Tibial artery (tissue), 4 donors: Measurements from ENCODE around the gene MYMX.

ENCODE experiments used
- DNase-seq, 2 donors: peaks; one replicate each; pipeline ENCODE4 v3.0.0-alpha.2; 2019
- H3K27ac ChIP-seq, 2 donors: fragments of 200-600 bp; sonication (generic) in 1 of 2; 1 replicate in 1 of 2; 2 replicates in 1 of 2; pipeline ENCODE4 v1.5.1; 2018 to 2019; ENCODE audit warnings: mild to moderate bottlenecking in 1 of 2
- H3K27me3 ChIP-seq, 2 donors: fragments of 200-600 bp; sonication (generic) in 1 of 2; one replicate each; pipeline versions ENCODE4 v1.5.1 to v1.6.0; 2016 to 2019
- H3K36me3 ChIP-seq, 3 donors: fragments of 200-600 bp; sonication (generic) in 2 of 3; one replicate each; pipeline ENCODE4 v1.5.1; 2016 to 2019; ENCODE audit warnings: mild to moderate bottlenecking in 2 of 3
- H3K4me1 ChIP-seq, 4 donors: fragments of 200-600 bp; sonication (generic) in 2 of 4; 1 replicate in 3 of 4; 2 replicates in 1 of 4; pipeline ENCODE4 v1.5.1; 2016 to 2019
- H3K4me3 ChIP-seq, 2 donors: fragments of 200-600 bp; sonication (generic) in 1 of 2; 1 replicate in 1 of 2; 2 replicates in 1 of 2; pipeline ENCODE4 v1.5.1; 2018 to 2019; ENCODE audit warnings: mild to moderate bottlenecking in 2 of 2
- H3K9me3 ChIP-seq, 3 donors: fragments of 200-600 bp; sonication (generic) in 1 of 3; one replicate each; pipeline ENCODE4 v1.5.1; 2016 to 2019
- CTCF ChIP-seq, 2 experiments: fragments of 200-600 bp in 1 of 2; fragments of 450-650 bp in 1 of 2; IDR thresholded peaks; one replicate each; pipeline ENCODE4 v1.5.1; 2017 to 2019; ENCODE audit warnings: antibody characterized with exemption in 2 of 2, mild to moderate bottlenecking in 1 of 2, moderate library complexity in 1 of 2
- intact Hi-C: fragments of 100-400 bp; cut with DNase I; formaldehyde crosslinking; loops from one replicate; pipeline ENCODE4 v1.15.0; 2023; ENCODE audit warnings: low total_unique reads

Gene MYMX

GRCh38 chr6:44221291-44221960, 4.7 kb downstream of the MYMX start:
- no peaks in the 10 kb centered on the region for H3K36me3 ChIP-seq
- H3K27ac ChIP-seq, result peak overlapping the region; percentile 97 to 99
- intact Hi-C loops, result no loop called here
- peak; percentile 95 to 98 for DNase-seq
- no peaks in the 10 kb centered on the region for H3K9me3 ChIP-seq
- H3K4me3 ChIP-seq, result peak overlapping the region; percentile 62 to 63
- peaks cover 0 to 91% (median 77%) of the 10 kb centered on the region in 4 donors for H3K4me1 ChIP-seq
- TF ChIP-seq CTCF (IDR thresholded peaks at IDR 0.05), result peak; percentile 81 to 95
- H3K27me3 ChIP-seq, result no peaks in the 10 kb centered on the region

- H3K36me3 ChIP-seq, result no peaks in the 10 kb centered on the region
- TF ChIP-seq CTCF (IDR thresholded peaks at IDR 0.05), result no peak
- H3K9me3 ChIP-seq, result no peaks in the 10 kb centered on the region
- peaks cover 0 to 92% (median 77%) of the 10 kb centered on the region in 4 donors for H3K4me1 ChIP-seq
- no peaks in the 10 kb centered on the region for H3K27me3 ChIP-seq
- H3K27ac ChIP-seq, result peak overlapping the region; percentile 97 to 99
- peak overlapping the region; percentile 62 to 63 for H3K4me3 ChIP-seq
- intact Hi-C loops, result no loop called here
- DNase-seq, result no peak
Measured at GRCh38 chr6:44221961-44222335, 5.2 kb downstream of the MYMX start.

- Histone ChIP-seq H3K4me1 (peaks cover 0 to 92% (median 77%) of the 10 kb centered on the region in 4 donors), H3K27me3 (no peaks in the 10 kb centered on the region), H3K4me3 (peak overlapping the region; percentile 62 to 63), H3K27ac (peak overlapping the region; percentile 97 to 99), H3K9me3 (no peaks in the 10 kb centered on the region), H3K36me3 (no peaks in the 10 kb centered on the region)
- TF ChIP-seq CTCF (IDR thresholded peaks at IDR 0.05), result no peak
- intact Hi-C loops, result no loop called here
- peak; percentile 59 to 75 for DNase-seq
Measured at GRCh38 chr6:44222486-44223318, 6.0 kb downstream of the MYMX start.

GRCh38 chr6:44223319-44224028, 6.7 kb downstream of the MYMX start, which contains the start of gene SLC29A1:
Gene SLC29A1, plus strand, starts transcription at chr6:44223595. Its CDS starts 3,719 bp downstream, at chr6:44227314.
- Histone ChIP-seq H3K36me3 (no peaks in the 10 kb centered on the region), H3K27me3 (no peaks in the 10 kb centered on the region), H3K9me3 (no peaks in the 10 kb centered on the region), H3K27ac (peak within 1 kb of the TSS; percentile 97 to 99), H3K4me3 (peak within 1 kb of the TSS; percentile 62 to 63), H3K4me1 (peaks cover 0 to 92% (median 77%) of the 10 kb centered on the region in 4 donors)
- DNase-seq, result peak; percentile 85 to 93
- intact Hi-C loops, result no loop called here
- TF ChIP-seq CTCF (IDR thresholded peaks at IDR 0.05), result no peak
